Transverse colon (tissue), 4 donors: Measurements from ENCODE around the gene HDAC4. TPM values are rescaled to one million over a fixed set of nuclear protein-coding genes. Genes with fewer than 3 reads are reported as not detected.

Experiments used
- DNase-seq: peaks from one replicate; pipeline ENCODE4 v3.0.0-alpha.2; 2019
- H3K27ac ChIP-seq, 4 donors: fragments of 200-600 bp; sonication (generic); 2 replicates each; pipeline ENCODE4 v1.5.1; 2016 to 2018; ENCODE audit warnings: inconsistent platforms in 4 of 4
- H3K27me3 ChIP-seq: fragments of 200-600 bp; sonication (generic); 2 replicates; pipeline ENCODE4 v1.5.1; 2017; ENCODE audit warnings: inconsistent platforms
- H3K36me3 ChIP-seq, 4 donors: fragments of 200-600 bp; sonication (generic); 2 replicates each; pipeline ENCODE4 v1.5.1; 2017 to 2019; ENCODE audit warnings: inconsistent platforms in 4 of 4
- H3K4me1 ChIP-seq, 4 donors: fragments of 200-600 bp; sonication (generic); 2 replicates each; pipeline ENCODE4 v1.5.1; 2017 to 2020; ENCODE audit warnings: inconsistent platforms in 4 of 4
- H3K4me3 ChIP-seq, 4 donors: fragments of 200-600 bp; sonication (generic); 1 replicate in 1 of 4; 2 replicates in 3 of 4; pipeline versions ENCODE4 v1.5.1 to v1.6.1; 2017 to 2019; ENCODE audit warnings: inconsistent platforms in 4 of 4
- H3K9me3 ChIP-seq, 2 donors: fragments of 200-600 bp; sonication (generic); 2 replicates each; pipeline ENCODE4 v1.5.1; 2017 to 2019; ENCODE audit warnings: inconsistent platforms in 2 of 2
- CTCF ChIP-seq, 5 experiments: fragments of 200-600 bp in 3 of 5; fragments of 450-650 bp in 2 of 5; sonication (generic) in 3 of 5; IDR thresholded peaks; 1 replicate in 2 of 5; 2 replicates in 3 of 5; pipeline ENCODE4 v1.5.1; 2016 to 2017; ENCODE audit warnings: antibody characterized with exemption in 5 of 5, inconsistent platforms in 3 of 5, mild to moderate bottlenecking in 2 of 5, moderate library complexity in 1 of 5
- EP300 ChIP-seq: sonication (generic); formaldehyde crosslinking; IDR thresholded peaks from one replicate; pipeline ENCODE4 v1.6.1; 2017; ENCODE audit warnings: antibody characterized with exemption, low read depth
- POLR2A ChIP-seq: fragments of 450-650 bp; IDR thresholded peaks from one replicate; pipeline ENCODE4 v1.6.1; 2016; ENCODE audit warnings: antibody characterized with exemption, mild to moderate bottlenecking, moderate library complexity
- POLR2AphosphoS5 ChIP-seq, 3 donors: sonication (generic); formaldehyde crosslinking; IDR thresholded peaks; one replicate each; pipeline ENCODE4 v1.6.1; 2016; ENCODE audit warnings: antibody characterized with exemption in 3 of 3
- WGBS, 2 donors: methylation state at CpG; one replicate each; pipeline ENCODE4 v1.1.5; 2018; ENCODE audit warnings: low coverage in 1 of 2; 5-methylcytosine and 5-hydroxymethylcytosine counted together
- in situ Hi-C, 4 donors: fragments of 200-750 bp; cut with MboI; loops; one replicate each; pipeline versions ENCODE4 v1.15.0 to v1.15.1; 2017; ENCODE audit warnings: low sequenced_read_pairs in 3 of 4, low pct_ligation_motif_present in 1 of 4, low pct_unique_long_range_greater_than_20kb in 1 of 4
- intact Hi-C: fragments of 100-400 bp; cut with DNase I; formaldehyde crosslinking; loops from one replicate; pipeline ENCODE4 v1.15.1; 2023; ENCODE audit warnings: low total_unique reads
- total RNA-seq, 4 donors: library from RNA; depleted of rRNA; stranded (reverse); fragments of >200 nt; gene quantifications; one replicate each; pipeline ENCODE4 v1.1.0, GENCODE V29; 2016

HDAC4 gene
- total RNA-seq, 4 donors from 2014 or later: 33.9 to 192 (median 112) TPM

- no peak for TF ChIP-seq POLR2A
- TF ChIP-seq EP300: no peak
- TF ChIP-seq POLR2AphosphoS5 (IDR thresholded peaks at IDR 0.05): no peak
- no peak for TF ChIP-seq CTCF (IDR thresholded peaks at IDR 0.05)
- Histone ChIP-seq H3K36me3 (no peaks in the 10 kb centered on the region), H3K27ac (peak overlapping the region in 3 of 4 donors; percentile 0 to 57 (median 45)), H3K27me3 (no peaks in the 10 kb centered on the region), H3K4me1 (peaks cover 24 to 57% (median 37%) of the 10 kb centered on the region in 4 donors), H3K4me3 (no peak overlapping the region), H3K9me3 (peaks cover 0 to 6% of the 10 kb centered on the region in 2 donors)
- in situ Hi-C loops (loop anchor here in 1 of 4 donors (25.0 kb wide), 1 partner anchor 628 kb away; no protein-coding TSS in a partner anchor), intact Hi-C loops (no loop called here)
- 60 to 71% methylated on average over 6 to 18 of the region's 18 CpGs for WGBS, 2 donors
- DNase-seq: peak; percentile 12
These were observed 141.1 kb downstream of the HDAC4 start for GRCh38 chr2:239259603-239260298.

DNA sequence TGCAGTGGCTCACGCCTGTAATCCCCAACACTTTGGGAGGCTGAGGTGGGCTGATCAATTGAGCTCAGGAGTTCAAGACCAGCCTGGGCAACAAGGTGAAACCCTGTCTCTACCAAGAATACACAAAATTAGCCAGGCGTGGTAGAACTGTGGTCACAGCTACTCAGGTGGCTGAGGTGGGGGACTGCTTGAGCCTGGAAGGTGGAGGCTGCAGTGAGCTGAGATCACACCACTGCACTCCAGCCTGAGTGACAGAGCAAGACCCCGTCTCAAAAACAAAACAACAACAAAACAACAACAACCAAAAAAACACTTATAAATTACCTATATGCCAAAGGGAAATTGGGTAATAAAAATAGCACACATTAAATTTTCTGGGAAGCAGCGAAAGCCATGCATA lies 141.6 kb downstream of the HDAC4 start:
- in situ Hi-C loops (loop anchor here in 1 of 4 donors (25.0 kb wide), 1 partner anchor 628 kb away; no protein-coding TSS in a partner anchor), intact Hi-C loops (no loop called here)
- Histone ChIP-seq H3K36me3 (no peaks in the 10 kb centered on the region), H3K27ac (peak overlapping the region in 2 of 4 donors; percentile 0 to 57), H3K9me3 (peaks cover 0 to 6% of the 10 kb centered on the region in 2 donors), H3K4me1 (peaks cover 18 to 57% (median 31%) of the 10 kb centered on the region in 4 donors), H3K27me3 (no peaks in the 10 kb centered on the region), H3K4me3 (no peak overlapping the region)
- WGBS, 2 donors: 84 to 86% methylated on average over 4 of the region's 4 CpGs
- TF ChIP-seq POLR2AphosphoS5 (IDR thresholded peaks at IDR 0.05) (no peak), EP300 (no peak), POLR2A (no peak), CTCF (IDR thresholded peaks at IDR 0.05) (no peak)
- peak; percentile 6 for DNase-seq

- no peaks in the 10 kb centered on the region for H3K36me3 ChIP-seq
- peak overlapping the region; percentile 8 to 57 (median 30) for H3K27ac ChIP-seq
- intact Hi-C loops (no loop called here), in situ Hi-C loops (loop anchor here in 1 of 4 donors (25.0 kb wide), 1 partner anchor 629 kb away; no protein-coding TSS in a partner anchor)
- peaks cover 9 to 57% (median 24%) of the 10 kb centered on the region in 4 donors for H3K4me1 ChIP-seq
- 81 to 92% methylated on average over 3 to 8 of the region's 8 CpGs for WGBS, 2 donors
- no peak overlapping the region for H3K4me3 ChIP-seq
- peaks cover 0 to 6% of the 10 kb centered on the region in 2 donors for H3K9me3 ChIP-seq
- no peak for TF ChIP-seq CTCF (IDR thresholded peaks at IDR 0.05)
- no peak for TF ChIP-seq EP300
- TF ChIP-seq POLR2A: no peak
- no peak for DNase-seq
- H3K27me3 ChIP-seq: no peaks in the 10 kb centered on the region
These were observed 142.6 kb downstream of the HDAC4 start for GRCh38 chr2:239258248-239258647.

DNA sequence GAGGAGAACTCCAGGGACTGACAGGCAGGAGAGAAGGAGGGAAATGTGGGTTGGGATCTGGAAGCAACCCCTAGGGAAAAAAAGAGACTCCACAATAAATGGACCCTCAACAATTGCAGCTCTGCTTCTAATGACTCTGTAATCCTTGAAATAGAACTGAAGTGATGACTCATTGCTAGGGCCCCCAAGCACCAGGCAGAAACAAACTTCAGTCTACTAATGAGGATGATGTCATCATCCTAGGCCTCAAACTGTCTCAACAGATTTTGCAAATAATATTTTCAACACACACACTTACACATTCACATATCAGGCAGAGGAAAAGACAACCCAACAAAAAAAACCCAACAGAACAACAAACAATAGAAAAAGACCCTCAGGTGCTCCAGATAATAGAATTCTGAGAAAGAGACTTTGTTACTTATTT lies 143.3 kb downstream of the HDAC4 start:
- Histone ChIP-seq H3K4me3 (no peak overlapping the region), H3K4me1 (peaks cover 9 to 60% (median 23%) of the 10 kb centered on the region in 4 donors), H3K36me3 (no peaks in the 10 kb centered on the region), H3K27ac (peak overlapping the region; percentile 8 to 57 (median 30)), H3K27me3 (no peaks in the 10 kb centered on the region), H3K9me3 (peaks cover 0 to 6% of the 10 kb centered on the region in 2 donors)
- no peak for DNase-seq
- TF ChIP-seq CTCF (IDR thresholded peaks at IDR 0.05) (no peak), EP300 (no peak), POLR2A (no peak), POLR2AphosphoS5 (IDR thresholded peaks at IDR 0.05) (no peak)
- in situ Hi-C loops (loop anchor here in 1 of 4 donors (25.0 kb wide), 1 partner anchor 630 kb away; no protein-coding TSS in a partner anchor), intact Hi-C loops (no loop called here)
